ENCODE results near the gene SLC2A10.

- TF ChIP-seq CTCF (IDR thresholded peaks at IDR 0.05) (no peak), POLR2A (IDR thresholded peaks at IDR 0.05) (no peak)
These were observed 12.0 kb downstream of the SLC2A10 start for GRCh38 chr20:46721476-46721875.

Data from tibial nerve (tissue), 3 donors.